ENCODE measurements around the gene ZNF609. TPM values are rescaled to one million over a fixed set of nuclear protein-coding genes. Genes with fewer than 3 reads are reported as not detected.

Gene ZNF609
- total and polyA plus RNA-seq, 11 donors = 5.8 to 24.5 (median 15.3) TPM

GRCh38 chr15:64507293-64507802 lies 47.0 kb downstream of the ZNF609 start:
- Histone ChIP-seq H3K4me1 (peaks cover 2 to 56% (median 35%) of the 10 kb centered on the region in 12 donors), H3K27ac (peak overlapping the region in 10 of 12 donors; percentile 15 to 64 (median 31)), H3K9me3 (no peaks in the 10 kb centered on the region), H3K4me3 (no peak overlapping the region), H3K27me3 (no peaks in the 10 kb centered on the region), H3K36me3 (peaks cover 0 to 19% (median 0%) of the 10 kb centered on the region in 9 donors)
- ATAC-seq (peak; percentile 89 to 100 (median 96)), DNase-seq (peak; percentile 68 to 83 (median 75))
- no peak for TF ChIP-seq CTCF (IDR thresholded peaks at IDR 0.05)
- TF ChIP-seq POLR2A (IDR thresholded peaks at IDR 0.05) = no peak
- 14 to 32% (median 24%) methylated on average over 3 of the region's 3 CpGs for whole genome bisulfite sequencing, 4 donors
- intact Hi-C loops (cut with DNase I) = loop anchor here in 1 of 10 donors (5.0 kb wide), 1 partner anchor 40 kb away; no protein-coding TSS in a partner anchor

- WGBS, 4 donors = 63 to 74% (median 71%) methylated on average over 2 of the region's 2 CpGs
Measured at GRCh38 chr15:64507845-64508244, 47.5 kb downstream of the ZNF609 start.

GRCh38 chr15:64513823-64514222 lies 53.4 kb downstream of the ZNF609 start:
- DNase-seq (no peak), ATAC-seq (no peak)
- peaks cover 0 to 17% (median 4%) of the 10 kb centered on the region in 12 donors for H3K4me1 ChIP-seq
- peaks cover 0 to 9% (median 2%) of the 10 kb centered on the region in 9 donors for H3K36me3 ChIP-seq
- no peaks in the 10 kb centered on the region for H3K27me3 ChIP-seq
- no peak overlapping the region for H3K27ac ChIP-seq
- H3K4me3 ChIP-seq = no peak overlapping the region
- intact Hi-C loops (cut with DNase I) = no loop called here
- 95 to 100% (median 98%) methylated on average over 3 of the region's 3 CpGs for WGBS, 4 donors
- no peaks in the 10 kb centered on the region for H3K9me3 ChIP-seq
- TF ChIP-seq POLR2A (IDR thresholded peaks at IDR 0.05) = no peak
- TF ChIP-seq CTCF (IDR thresholded peaks at IDR 0.05) = no peak

More at GRCh38 chr15:64507845-64508244, 47.5 kb downstream of the ZNF609 start:
- ATAC-seq = no peak
- H3K36me3 ChIP-seq = peaks cover 0 to 19% (median 0%) of the 10 kb centered on the region in 9 donors
- TF ChIP-seq POLR2A (IDR thresholded peaks at IDR 0.05) = no peak
- no peak for TF ChIP-seq CTCF (IDR thresholded peaks at IDR 0.05)
- intact Hi-C loops (cut with DNase I) = loop anchor here in 1 of 10 donors (5.0 kb wide), 1 partner anchor 41 kb away; no protein-coding TSS in a partner anchor
- DNase-seq = no peak
- peaks cover 2 to 51% (median 30%) of the 10 kb centered on the region in 12 donors for H3K4me1 ChIP-seq
- no peak overlapping the region for H3K4me3 ChIP-seq
- H3K9me3 ChIP-seq = no peaks in the 10 kb centered on the region
- H3K27ac ChIP-seq = peak overlapping the region in 9 of 12 donors; percentile 12 to 64 (median 25)
- H3K27me3 ChIP-seq = no peaks in the 10 kb centered on the region

- intact Hi-C loops (cut with DNase I) = no loop called here
- H3K27ac ChIP-seq = no peak overlapping the region
- no peak overlapping the region for H3K4me3 ChIP-seq
- H3K4me1 ChIP-seq = peaks cover 0 to 8% (median under 1%) of the 10 kb centered on the region in 12 donors
- WGBS, 4 donors = 81 to 88% (median 84%) methylated on average over 2 of the region's 2 CpGs
- DNase-seq = no peak
- H3K9me3 ChIP-seq = no peaks in the 10 kb centered on the region
- no peaks in the 10 kb centered on the region for H3K27me3 ChIP-seq
- peaks cover 0 to 6% (median 2%) of the 10 kb centered on the region in 9 donors for H3K36me3 ChIP-seq
- no peak for ATAC-seq
- no peak for TF ChIP-seq CTCF (IDR thresholded peaks at IDR 0.05)
- TF ChIP-seq POLR2A (IDR thresholded peaks at IDR 0.05) = no peak
Measured at GRCh38 chr15:64515196-64515595, 54.8 kb downstream of the ZNF609 start.
